Mesendoderm (in vitro differentiated cells): ENCODE results near the gene CD5L.
A peak's percentile ranks its signal among the peaks of the same experiment; 100 is the strongest.

Source experiments
- DNase-seq: peaks from one replicate; pipeline ENCODE4 v3.0.0; 2013
- H2AK5ac ChIP-seq: 2 replicates; pipeline ENCODE4 v1.6.1; 2013; ENCODE audit warnings: low read length, inconsistent platforms
- H2BK120ac ChIP-seq: 2 replicates; pipeline ENCODE4 v1.6.1; 2013; ENCODE audit warnings: low read depth, mild to moderate bottlenecking, low read length, moderate library complexity, mixed read lengths
- H2BK15ac ChIP-seq: replicated peaks from 2 replicates; pipeline ENCODE4 v1.6.1; 2013; ENCODE audit warnings: low read depth, mild to moderate bottlenecking, moderate library complexity
- H2BK5ac ChIP-seq: 2 replicates; pipeline ENCODE4 v1.6.1; 2013; ENCODE audit warnings: low read length, inconsistent platforms
- H3K18ac ChIP-seq: 2 replicates; pipeline ENCODE4 v1.6.1; 2013; ENCODE audit warnings: mild to moderate bottlenecking, low read length, mixed read lengths
- H3K23ac ChIP-seq: one replicate; pipeline ENCODE4 v1.6.1; 2013; ENCODE audit warnings: low read length
- H3K27ac ChIP-seq: 2 replicates; pipeline ENCODE4 v1.5.1; 2013; ENCODE audit warnings: low read depth, mild to moderate bottlenecking, inconsistent platforms, low read length, moderate library complexity
- H3K27me3 ChIP-seq: 2 replicates; pipeline ENCODE4 v1.6.1; 2013; ENCODE audit warnings: low read length, control low read depth, mild to moderate bottlenecking, inconsistent platforms; ENCODE audit not compliant: insufficient read depth, poor library complexity
- H3K36me3 ChIP-seq: 2 replicates; pipeline ENCODE4 v1.6.1; 2013; ENCODE audit warnings: low read length, inconsistent platforms; ENCODE audit not compliant: control insufficient read depth, insufficient read depth
- H3K4ac ChIP-seq: one replicate; pipeline ENCODE4 v1.6.1; 2013; ENCODE audit warnings: low read depth, mild to moderate bottlenecking, low read length, moderate library complexity
- H3K4me1 ChIP-seq: 2 replicates; pipeline ENCODE4 v1.6.1; 2013; ENCODE audit warnings: low read depth, low read length, inconsistent platforms; ENCODE audit not compliant: control insufficient read depth
- H3K4me2 ChIP-seq: 2 replicates; pipeline ENCODE4 v1.6.1; 2013; ENCODE audit warnings: low read length
- H3K4me3 ChIP-seq: 2 replicates; pipeline ENCODE4 v1.5.1; 2013; ENCODE audit warnings: mild to moderate bottlenecking, low read length
- H3K56ac ChIP-seq: one replicate; pipeline ENCODE4 v1.6.1; 2013; ENCODE audit warnings: low read length
- H3K79me1 ChIP-seq: 2 replicates; pipeline ENCODE4 v1.6.1; 2013; ENCODE audit warnings: low read length, inconsistent platforms
- H3K79me2 ChIP-seq: 2 replicates; pipeline ENCODE4 v1.6.1; 2013; ENCODE audit warnings: mild to moderate bottlenecking, low read length; ENCODE audit not compliant: control insufficient read depth, insufficient read depth
- H3K9ac ChIP-seq: 2 replicates; pipeline ENCODE4 v1.6.1; 2013; ENCODE audit warnings: low read length, inconsistent platforms
- H4K5ac ChIP-seq: one replicate; pipeline ENCODE4 v1.6.1; 2013; ENCODE audit warnings: low read length
- H4K8ac ChIP-seq: one replicate; pipeline ENCODE4 v1.6.1; 2013; ENCODE audit warnings: low read depth, mild to moderate bottlenecking, control low read depth, low read length, moderate library complexity
- WGBS: extraction: QIAGEN DNeasy Blood & Tissue Kit; methylation state at CpG from one replicate; pipeline ENCODE4 v1.1.7; 2013; ENCODE audit warnings: low lambda C conversion rate, missing lambda C conversion rate; ENCODE audit not compliant: insufficient coverage; ENCODE audit errors: extremely low coverage; 5-methylcytosine and 5-hydroxymethylcytosine counted together

Gene CD5L

GRCh38 chr1:157829711-157830110, 11.9 kb downstream of the CD5L start:
- no peak overlapping the region for H2BK15ac ChIP-seq

DNA sequence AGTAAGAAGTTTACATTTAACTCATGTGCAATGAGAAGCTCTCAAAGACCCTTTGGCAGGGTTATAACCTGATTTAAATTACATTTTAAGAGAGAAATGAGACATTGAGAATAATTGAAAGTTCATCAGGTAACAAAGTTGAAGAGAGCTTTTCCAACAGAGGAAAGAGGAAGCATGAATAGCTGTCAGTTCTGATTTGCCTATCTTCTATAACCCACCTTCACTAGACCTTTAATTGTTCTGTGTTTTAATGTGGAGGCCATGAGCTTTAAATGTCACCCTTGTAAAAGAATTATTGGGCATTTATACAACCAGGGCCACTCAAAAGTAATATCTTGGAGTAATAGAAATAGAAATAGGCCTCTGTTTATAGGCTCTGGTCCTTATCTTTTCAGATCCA, 12.4 kb downstream of the CD5L start:
- no peak overlapping the region for H3K4me3 ChIP-seq
- H2BK120ac ChIP-seq, result no peak overlapping the region
- no peak overlapping the region for H3K27ac ChIP-seq
- no peaks in the 10 kb centered on the region for H3K27me3 ChIP-seq
- H2BK5ac ChIP-seq, result no peak overlapping the region
- DNase-seq, result no peak
- H2BK15ac ChIP-seq, result no peak overlapping the region
- no peak overlapping the region for H3K4ac ChIP-seq
- H3K79me1 ChIP-seq, result no peaks in the 10 kb centered on the region
- no peak overlapping the region for H3K18ac ChIP-seq
- no peak overlapping the region for H2AK5ac ChIP-seq
- H3K56ac ChIP-seq, result no peak overlapping the region
- no peak overlapping the region for H4K5ac ChIP-seq
- H3K4me1 ChIP-seq, result no peaks in the 10 kb centered on the region
- H3K36me3 ChIP-seq, result no peaks in the 10 kb centered on the region
- peak overlapping the region; percentile 56 for H4K8ac ChIP-seq
- H3K4me2 ChIP-seq, result no peak overlapping the region
- no peaks in the 10 kb centered on the region for H3K79me2 ChIP-seq
- no peak overlapping the region for H3K9ac ChIP-seq
- no peak overlapping the region for H3K23ac ChIP-seq

More at GRCh38 chr1:157829711-157830110, 11.9 kb downstream of the CD5L start:
- no peaks in the 10 kb centered on the region for H3K36me3 ChIP-seq
- no peaks in the 10 kb centered on the region for H3K79me2 ChIP-seq
- no peak overlapping the region for H3K56ac ChIP-seq
- no peak overlapping the region for H2AK5ac ChIP-seq
- H2BK120ac ChIP-seq, result no peak overlapping the region
- no peak overlapping the region for H2BK5ac ChIP-seq
- DNase-seq, result no peak
- no peak overlapping the region for H4K8ac ChIP-seq
- no peak overlapping the region for H3K4me3 ChIP-seq
- H4K5ac ChIP-seq, result no peak overlapping the region
- H3K4ac ChIP-seq, result no peak overlapping the region
- no CpG with 5 or more reads among the region's 3 CpGs for WGBS
- no peaks in the 10 kb centered on the region for H3K4me1 ChIP-seq
- H3K23ac ChIP-seq, result no peak overlapping the region
- no peak overlapping the region for H3K4me2 ChIP-seq
- H3K27me3 ChIP-seq, result no peaks in the 10 kb centered on the region
- no peak overlapping the region for H3K27ac ChIP-seq
- H3K9ac ChIP-seq, result no peak overlapping the region
- no peak overlapping the region for H3K18ac ChIP-seq
- no peaks in the 10 kb centered on the region for H3K79me1 ChIP-seq

GRCh38 chr1:157820299-157820698, 21.3 kb downstream of the CD5L start:
- H3K9ac ChIP-seq, result no peak overlapping the region
- no peak overlapping the region for H4K8ac ChIP-seq
- no peaks in the 10 kb centered on the region for H3K4me1 ChIP-seq
- no peak overlapping the region for H3K23ac ChIP-seq
- H3K27me3 ChIP-seq, result no peaks in the 10 kb centered on the region
- H2BK15ac ChIP-seq, result no peak overlapping the region
- H4K5ac ChIP-seq, result no peak overlapping the region
- H3K79me1 ChIP-seq, result no peaks in the 10 kb centered on the region
- no peak overlapping the region for H3K4me2 ChIP-seq
- no peak for DNase-seq
- WGBS, result no CpG with 5 or more reads among the region's 2 CpGs
- no peak overlapping the region for H3K4ac ChIP-seq
- no peak overlapping the region for H3K4me3 ChIP-seq
- no peak overlapping the region for H2BK5ac ChIP-seq
- no peaks in the 10 kb centered on the region for H3K36me3 ChIP-seq
- no peak overlapping the region for H2BK120ac ChIP-seq
- H3K79me2 ChIP-seq, result no peaks in the 10 kb centered on the region
- no peak overlapping the region for H3K27ac ChIP-seq
- H2AK5ac ChIP-seq, result no peak overlapping the region
- H3K56ac ChIP-seq, result no peak overlapping the region
- no peak overlapping the region for H3K18ac ChIP-seq

DNA sequence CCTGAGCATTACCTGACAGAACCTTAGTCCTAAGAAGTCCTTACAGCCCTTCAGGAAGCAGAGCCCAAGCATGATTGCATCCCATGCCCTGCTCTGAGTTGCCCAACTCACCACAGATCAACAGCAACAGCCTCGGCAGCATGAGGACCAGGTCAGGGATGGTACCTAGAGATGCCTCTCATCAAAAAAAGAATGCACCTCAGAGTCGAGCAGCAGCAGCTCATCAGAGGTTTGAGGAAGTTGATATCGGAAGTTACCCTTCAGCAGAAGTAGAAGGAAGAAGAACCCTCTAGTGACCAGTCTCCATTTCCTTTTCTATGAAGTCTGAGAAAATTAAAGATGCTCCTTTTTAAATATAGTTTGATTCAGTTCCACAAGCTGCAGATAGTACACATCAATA, 21.7 kb downstream of the CD5L start, which contains the start of gene FCRL1:
Gene FCRL1, minus strand, starts transcription at position 225 of the 400 bp plus-strand sequence. Its CDS starts 83 bp downstream, at position 142.
- H3K9ac ChIP-seq, result no peak within 1 kb of the TSS
- H3K79me1 ChIP-seq, result no peaks in the 10 kb centered on the region
- no peak within 1 kb of the TSS for H2BK5ac ChIP-seq
- WGBS, result no CpG with 5 or more reads among the region's 3 CpGs
- H2AK5ac ChIP-seq, result no peak within 1 kb of the TSS
- no peaks in the 10 kb centered on the region for H3K4me1 ChIP-seq
- no peak within 1 kb of the TSS for H4K8ac ChIP-seq
- H3K18ac ChIP-seq, result no peak within 1 kb of the TSS
- no peak within 1 kb of the TSS for H3K4me3 ChIP-seq
- no peak for DNase-seq
- H2BK15ac ChIP-seq, result no peak within 1 kb of the TSS
- no peak within 1 kb of the TSS for H3K23ac ChIP-seq
- H3K79me2 ChIP-seq, result no peaks in the 10 kb centered on the region
- H3K27me3 ChIP-seq, result no peaks in the 10 kb centered on the region
- no peak within 1 kb of the TSS for H2BK120ac ChIP-seq
- no peak within 1 kb of the TSS for H3K4me2 ChIP-seq
- no peak within 1 kb of the TSS for H3K56ac ChIP-seq
- H3K36me3 ChIP-seq, result no peaks in the 10 kb centered on the region
- no peak within 1 kb of the TSS for H4K5ac ChIP-seq
- H3K4ac ChIP-seq, result no peak within 1 kb of the TSS
- H3K27ac ChIP-seq, result no peak within 1 kb of the TSS

DNA sequence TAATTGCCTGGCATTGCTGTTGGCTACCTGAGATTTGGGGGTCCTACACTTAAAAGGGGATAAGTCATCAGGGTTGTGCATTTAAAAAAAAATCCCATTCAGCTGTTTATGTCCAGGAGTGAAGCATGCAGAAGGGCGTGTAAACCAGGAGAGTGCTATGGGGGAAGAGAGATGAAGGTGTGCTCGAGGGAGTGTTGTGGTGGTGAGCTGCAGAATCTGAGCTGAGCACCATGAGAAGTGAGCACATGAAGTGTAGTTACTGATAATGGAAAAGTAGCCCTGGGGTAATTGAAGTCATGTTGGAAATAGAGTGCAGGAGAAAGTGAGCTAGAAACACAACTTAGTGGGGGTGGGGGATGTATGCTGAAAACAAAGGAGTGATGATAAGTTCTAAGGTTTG, 22.4 kb downstream of the CD5L start:
- H3K4ac ChIP-seq, result no peak overlapping the region
- H2BK15ac ChIP-seq, result no peak overlapping the region
- no CpG with 5 or more reads among the region's 2 CpGs for WGBS

GRCh38 chr1:157813269-157813668, 28.3 kb downstream of the CD5L start:
- Histone ChIP-seq H3K18ac (no peak overlapping the region), H2AK5ac (no peak overlapping the region), H3K4me1 (no peaks in the 10 kb centered on the region), H3K36me3 (no peaks in the 10 kb centered on the region), H2BK15ac (no peak overlapping the region), H3K4me3 (no peak overlapping the region), H4K5ac (no peak overlapping the region), H3K56ac (no peak overlapping the region), H3K27ac (no peak overlapping the region), H3K9ac (no peak overlapping the region), H3K4me2 (no peak overlapping the region), H3K23ac (no peak overlapping the region), H3K79me2 (no peaks in the 10 kb centered on the region), H4K8ac (no peak overlapping the region), H3K27me3 (no peaks in the 10 kb centered on the region), H3K4ac (no peak overlapping the region), H3K79me1 (no peaks in the 10 kb centered on the region), H2BK5ac (no peak overlapping the region), H2BK120ac (no peak overlapping the region)
- WGBS, result no CpG with 5 or more reads among the region's 1 CpG
- DNase-seq, result no peak

More for the DNA sequence above, 22.4 kb downstream of the CD5L start:
- Histone ChIP-seq H3K27ac (no peak overlapping the region), H3K27me3 (no peaks in the 10 kb centered on the region), H2AK5ac (no peak overlapping the region), H3K79me2 (no peaks in the 10 kb centered on the region), H3K18ac (no peak overlapping the region), H3K4me2 (no peak overlapping the region), H4K8ac (no peak overlapping the region), H2BK5ac (no peak overlapping the region), H4K5ac (no peak overlapping the region), H3K56ac (no peak overlapping the region), H3K9ac (no peak overlapping the region), H3K4me1 (no peaks in the 10 kb centered on the region), H3K79me1 (no peaks in the 10 kb centered on the region), H3K36me3 (no peaks in the 10 kb centered on the region), H3K4me3 (no peak overlapping the region), H3K23ac (no peak overlapping the region), H2BK120ac (no peak overlapping the region)
- DNase-seq, result no peak
